ENCODE results near the gene RBCK1.

The RBCK1 gene

GRCh38 chr20:418858-419365 lies 10.8 kb downstream of the RBCK1 start:
- ATAC-seq (peak; percentile 31), DNase-seq (no peak)
- no peak overlapping the region for H3K27ac Mint-ChIP-seq
- no peaks in the 10 kb centered on the region for H3K27me3 Mint-ChIP-seq
- no peak overlapping the region for H3K4me3 Mint-ChIP-seq
- peaks cover 35% of the 10 kb centered on the region for H3K4me1 Mint-ChIP-seq
- H3K9me3 Mint-ChIP-seq: no peaks in the 10 kb centered on the region

- DNase-seq: no peak
- ATAC-seq: peak; percentile 46
- H3K27ac Mint-ChIP-seq: peak overlapping the region; percentile 43 to 95
- H3K9me3 Mint-ChIP-seq: no peaks in the 10 kb centered on the region
- no peaks in the 10 kb centered on the region for H3K27me3 Mint-ChIP-seq
- peaks cover 37% of the 10 kb centered on the region for H3K4me1 Mint-ChIP-seq
- peak overlapping the region in 1 of 2 donors; percentile 29 for H3K4me3 Mint-ChIP-seq
Measured at GRCh38 chr20:419556-420165, 11.6 kb downstream of the RBCK1 start.

- peak; percentile 37 for ATAC-seq
- peak overlapping the region in 1 of 2 donors; percentile 29 for H3K4me3 Mint-ChIP-seq
- no peak for DNase-seq
- peaks cover 35% of the 10 kb centered on the region for H3K4me1 Mint-ChIP-seq
- no peaks in the 10 kb centered on the region for H3K27me3 Mint-ChIP-seq
- H3K9me3 Mint-ChIP-seq: no peaks in the 10 kb centered on the region
- peak overlapping the region in 1 of 2 donors; percentile 43 for H3K27ac Mint-ChIP-seq
Measured at GRCh38 chr20:420166-420620, 12.1 kb downstream of the RBCK1 start.

GRCh38 chr20:420721-421574 lies 12.8 kb downstream of the RBCK1 start:
- ATAC-seq (peak; percentile 18), DNase-seq (no peak)
- Mint-ChIP-seq H3K27me3 (no peaks in the 10 kb centered on the region), H3K4me3 (no peak overlapping the region), H3K4me1 (peaks cover 32% of the 10 kb centered on the region), H3K9me3 (no peaks in the 10 kb centered on the region), H3K27ac (peak overlapping the region in 1 of 2 donors; percentile 88)

- ATAC-seq: no peak
- Mint-ChIP-seq H3K4me1 (peaks cover 39% of the 10 kb centered on the region), H3K27ac (peak overlapping the region in 1 of 2 donors; percentile 92), H3K9me3 (no peaks in the 10 kb centered on the region), H3K4me3 (no peak overlapping the region), H3K27me3 (no peaks in the 10 kb centered on the region)
- DNase-seq: no peak
Measured at GRCh38 chr20:421685-422250, 13.7 kb downstream of the RBCK1 start.

GRCh38 chr20:426566-426965 lies 18.5 kb downstream of the RBCK1 start:
- Mint-ChIP-seq H3K4me1 (peaks cover 47% of the 10 kb centered on the region), H3K27me3 (no peaks in the 10 kb centered on the region), H3K27ac (no peak overlapping the region), H3K4me3 (no peak overlapping the region), H3K9me3 (no peaks in the 10 kb centered on the region)
- DNase-seq (no peak), ATAC-seq (no peak)

GRCh38 chr20:427401-427800 lies 19.3 kb downstream of the RBCK1 start:
- no peak for DNase-seq
- Mint-ChIP-seq H3K9me3 (no peaks in the 10 kb centered on the region), H3K27ac (peak overlapping the region in 1 of 2 donors; percentile 72), H3K4me1 (peaks cover 47% of the 10 kb centered on the region), H3K4me3 (no peak overlapping the region), H3K27me3 (no peaks in the 10 kb centered on the region)
- no peak for ATAC-seq

GRCh38 chr20:427849-428657 lies 20.0 kb downstream of the RBCK1 start:
- Mint-ChIP-seq H3K4me1 (peaks cover 54% of the 10 kb centered on the region), H3K27me3 (no peaks in the 10 kb centered on the region), H3K4me3 (peak overlapping the region in 1 of 2 donors; percentile 15), H3K27ac (peak overlapping the region in 1 of 2 donors; percentile 94), H3K9me3 (no peaks in the 10 kb centered on the region)
- ATAC-seq: no peak
- no peak for DNase-seq

GRCh38 chr20:428658-429200 lies 20.6 kb downstream of the RBCK1 start:
- Mint-ChIP-seq H3K27me3 (no peaks in the 10 kb centered on the region), H3K9me3 (no peaks in the 10 kb centered on the region), H3K4me1 (peaks cover 60% of the 10 kb centered on the region), H3K4me3 (no peak overlapping the region), H3K27ac (peak overlapping the region; percentile 79 to 94)
- no peak for ATAC-seq
- no peak for DNase-seq

GRCh38 chr20:430091-430999 lies 22.2 kb downstream of the RBCK1 start:
- no peaks in the 10 kb centered on the region for H3K27me3 Mint-ChIP-seq
- ATAC-seq: no peak
- no peak for DNase-seq
- H3K27ac Mint-ChIP-seq: no peak overlapping the region
- no peaks in the 10 kb centered on the region for H3K9me3 Mint-ChIP-seq
- H3K4me1 Mint-ChIP-seq: peaks cover 69% of the 10 kb centered on the region
- no peak overlapping the region for H3K4me3 Mint-ChIP-seq

GRCh38 chr20:431012-431904 lies 23.2 kb downstream of the RBCK1 start:
- DNase-seq: peak in 1 of 2 donors; percentile 49
- no peaks in the 10 kb centered on the region for H3K9me3 Mint-ChIP-seq
- peaks cover 71% of the 10 kb centered on the region for H3K4me1 Mint-ChIP-seq
- H3K27me3 Mint-ChIP-seq: no peaks in the 10 kb centered on the region
- H3K27ac Mint-ChIP-seq: peak overlapping the region; percentile 67 to 95
- H3K4me3 Mint-ChIP-seq: peak overlapping the region in 1 of 2 donors; percentile 56
- peak; percentile 22 for ATAC-seq

- H3K4me1 Mint-ChIP-seq: peaks cover 71% of the 10 kb centered on the region
- ATAC-seq: no peak
- H3K27me3 Mint-ChIP-seq: no peaks in the 10 kb centered on the region
- H3K4me3 Mint-ChIP-seq: peak overlapping the region; percentile 32 to 57
- H3K9me3 Mint-ChIP-seq: no peaks in the 10 kb centered on the region
- H3K27ac Mint-ChIP-seq: peak overlapping the region in 1 of 2 donors; percentile 72
- no peak for DNase-seq
Measured at GRCh38 chr20:432208-432607, 24.1 kb downstream of the RBCK1 start.

GRCh38 chr20:432677-433299 lies 24.7 kb downstream of the RBCK1 start:
- ATAC-seq: no peak
- Mint-ChIP-seq H3K27ac (peak overlapping the region; percentile 72 to 74), H3K27me3 (no peaks in the 10 kb centered on the region), H3K9me3 (no peaks in the 10 kb centered on the region), H3K4me1 (peaks cover 77% of the 10 kb centered on the region), H3K4me3 (peak overlapping the region; percentile 62 to 71)
- DNase-seq: no peak
